NCI-H2081 (cell line): ENCODE measurements around the gene DNAJB9.
A peak's percentile ranks its signal among the peaks of the same experiment; 100 is the strongest.

ENCODE experiments used
- DNase-seq, 2 experiments: peaks; one replicate each; lab custom pipeline; 2025; lab: John Stamatoyannopoulos, UW

The DNAJB9 gene

DNA sequence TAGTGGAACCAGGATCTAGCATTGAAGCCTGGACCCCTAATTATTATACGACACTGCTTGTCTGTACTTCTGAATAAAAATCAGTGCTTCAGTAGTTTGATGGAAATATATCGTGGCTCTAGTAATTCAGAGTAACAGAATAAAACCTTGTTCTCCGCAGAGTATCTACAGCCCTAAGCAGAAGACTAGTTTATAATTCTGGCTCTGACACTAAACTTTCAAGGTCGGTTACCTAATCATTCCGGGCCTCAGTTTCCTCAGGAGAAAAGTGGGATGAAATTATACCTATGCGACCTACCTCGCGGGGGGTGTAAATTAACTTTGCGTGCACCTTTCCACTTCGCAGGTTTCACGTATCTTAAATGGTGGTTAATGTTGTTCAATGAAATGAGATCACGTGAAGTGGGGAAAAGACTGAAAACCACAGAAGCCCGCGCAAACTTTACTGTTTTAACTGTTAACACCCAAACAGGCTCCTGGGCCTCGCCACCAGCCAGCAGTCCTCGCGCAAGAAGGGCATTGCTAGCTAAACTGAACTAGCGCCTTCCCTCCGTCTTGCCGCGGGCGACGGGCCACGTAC lies 783 bp upstream of the DNAJB9 start:
- DNase-seq: peak in 1 of 2 experiments; percentile 62

DNA sequence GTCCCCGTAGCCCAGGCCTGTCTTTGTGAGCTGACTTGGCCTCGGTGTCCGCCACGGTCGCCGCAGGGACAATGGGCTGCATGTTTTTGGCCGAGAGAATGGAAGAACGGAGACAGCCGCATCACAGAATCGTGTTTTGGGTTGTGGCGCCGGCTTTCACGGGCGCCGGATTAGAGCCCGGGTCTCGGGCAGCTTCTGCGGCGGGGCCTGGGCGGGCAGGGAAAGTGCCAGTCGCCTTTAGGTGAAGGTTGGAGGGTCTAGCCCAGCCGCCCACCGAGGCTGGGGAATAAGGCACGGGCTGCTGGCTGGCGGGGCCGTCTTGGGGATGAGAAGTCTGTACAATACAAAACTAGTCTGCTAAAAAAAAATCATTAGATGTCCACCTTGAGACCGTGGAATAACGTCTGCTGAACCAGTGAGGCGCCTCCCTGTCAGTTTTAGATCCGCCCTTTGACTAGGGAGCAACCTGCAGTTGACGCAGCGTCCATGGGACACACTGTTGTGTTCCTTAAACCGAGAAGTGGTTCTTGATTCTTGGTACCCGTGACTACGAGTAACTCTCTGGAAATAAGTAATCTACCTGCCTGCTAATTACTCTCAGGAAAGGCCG lies 577 bp downstream of the DNAJB9 start:
- DNase-seq: peak; percentile 45 to 68

DNA sequence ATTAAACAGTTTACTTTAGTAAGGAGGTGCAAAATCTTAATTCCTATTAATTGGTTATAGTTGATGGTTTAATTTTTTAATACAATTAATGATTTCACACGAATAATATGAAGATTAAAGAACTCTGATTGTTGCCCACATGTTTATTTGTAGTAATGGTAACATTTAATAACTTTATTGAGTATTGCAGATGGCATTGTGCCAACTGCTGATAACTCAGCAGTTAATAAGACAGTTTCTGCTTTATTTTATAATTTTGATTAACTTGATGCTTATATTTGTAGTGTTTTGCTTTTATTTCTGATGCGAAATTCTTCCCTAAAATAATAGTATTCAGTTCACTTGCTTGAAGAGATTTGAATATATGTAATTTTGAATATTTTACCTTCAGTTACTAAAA lies 2.8 kb downstream of the DNAJB9 start:
- DNase-seq: no peak

DNA sequence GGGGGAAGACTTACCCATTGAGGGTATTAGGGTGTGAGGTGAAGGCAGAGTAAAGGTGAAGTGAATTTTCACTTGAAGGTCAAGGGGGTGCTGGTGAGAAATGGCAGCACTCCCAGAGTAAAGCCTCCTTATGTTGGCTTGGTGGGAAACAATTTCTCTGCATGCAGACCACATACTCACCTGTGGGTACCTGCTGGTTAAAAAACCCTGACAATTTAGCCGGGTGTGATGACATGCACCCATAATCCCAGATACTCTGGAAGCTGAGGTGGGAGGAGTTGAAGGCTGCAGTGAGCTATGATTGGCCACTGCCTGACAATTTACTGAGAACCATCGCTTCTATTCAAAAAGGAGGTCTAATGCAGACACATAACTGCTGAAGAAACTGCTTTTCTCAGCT lies 5.5 kb downstream of the DNAJB9 start:
- no peak for DNase-seq

DNA sequence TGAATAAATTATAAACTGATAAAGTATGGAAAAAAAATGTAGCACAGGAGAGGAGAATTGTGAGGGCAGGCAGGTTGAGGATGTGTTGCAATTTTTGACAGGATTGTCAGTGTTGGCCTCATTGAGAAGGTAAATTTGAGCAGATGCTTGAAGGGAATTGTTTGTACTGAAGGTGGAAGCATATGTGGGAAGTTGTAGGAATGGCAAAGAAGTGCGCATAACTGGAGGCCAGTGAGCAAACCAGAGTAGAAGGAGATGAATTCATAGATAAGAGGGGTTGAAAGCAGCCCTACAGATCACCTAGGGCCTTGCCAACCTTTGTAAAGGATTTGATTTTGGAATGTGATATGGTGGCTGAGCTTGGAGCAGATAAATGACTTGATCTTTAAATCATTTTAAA lies 6.4 kb downstream of the DNAJB9 start:
- DNase-seq: no peak

DNA sequence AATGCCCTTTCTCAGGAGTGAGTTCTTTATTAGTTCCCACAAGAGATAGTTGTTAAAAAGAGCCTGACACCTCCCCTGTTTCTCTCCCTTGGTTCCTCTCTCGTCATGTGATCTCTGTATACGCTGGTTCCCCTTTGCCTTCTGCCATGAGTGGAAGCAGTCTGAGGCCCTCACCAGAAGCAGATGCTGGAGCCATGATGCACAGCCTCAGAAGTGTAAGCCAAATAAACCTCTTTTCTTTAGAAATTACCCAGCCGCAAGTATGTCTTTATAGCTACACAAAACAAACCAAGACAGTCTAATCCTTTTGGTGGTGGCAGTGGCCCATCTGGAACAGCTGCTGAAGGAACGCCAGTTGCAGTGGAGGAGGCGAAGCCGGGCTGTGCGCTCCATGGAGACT lies 9.3 kb downstream of the DNAJB9 start:
- DNase-seq: no peak

DNA sequence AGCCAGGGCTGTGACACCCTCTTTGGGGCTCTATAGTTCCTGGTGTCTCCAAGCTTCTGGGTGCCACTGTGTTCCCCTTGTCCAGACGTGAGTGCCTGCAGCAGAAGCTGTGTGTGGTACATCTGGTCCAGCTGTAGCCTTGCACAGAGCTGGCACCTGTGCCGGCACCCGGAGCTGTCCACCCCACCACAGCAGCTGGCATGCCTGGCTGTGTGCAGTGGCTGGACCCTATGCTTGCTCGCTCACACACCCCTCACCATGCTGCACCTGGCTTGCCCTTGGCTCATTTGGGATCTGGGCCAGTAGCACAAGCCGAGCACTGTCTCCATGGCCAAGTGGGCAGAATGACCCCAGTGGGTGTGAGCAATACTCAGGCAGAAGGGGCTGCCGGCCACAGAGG lies 10.6 kb downstream of the DNAJB9 start:
- no peak for DNase-seq

DNA sequence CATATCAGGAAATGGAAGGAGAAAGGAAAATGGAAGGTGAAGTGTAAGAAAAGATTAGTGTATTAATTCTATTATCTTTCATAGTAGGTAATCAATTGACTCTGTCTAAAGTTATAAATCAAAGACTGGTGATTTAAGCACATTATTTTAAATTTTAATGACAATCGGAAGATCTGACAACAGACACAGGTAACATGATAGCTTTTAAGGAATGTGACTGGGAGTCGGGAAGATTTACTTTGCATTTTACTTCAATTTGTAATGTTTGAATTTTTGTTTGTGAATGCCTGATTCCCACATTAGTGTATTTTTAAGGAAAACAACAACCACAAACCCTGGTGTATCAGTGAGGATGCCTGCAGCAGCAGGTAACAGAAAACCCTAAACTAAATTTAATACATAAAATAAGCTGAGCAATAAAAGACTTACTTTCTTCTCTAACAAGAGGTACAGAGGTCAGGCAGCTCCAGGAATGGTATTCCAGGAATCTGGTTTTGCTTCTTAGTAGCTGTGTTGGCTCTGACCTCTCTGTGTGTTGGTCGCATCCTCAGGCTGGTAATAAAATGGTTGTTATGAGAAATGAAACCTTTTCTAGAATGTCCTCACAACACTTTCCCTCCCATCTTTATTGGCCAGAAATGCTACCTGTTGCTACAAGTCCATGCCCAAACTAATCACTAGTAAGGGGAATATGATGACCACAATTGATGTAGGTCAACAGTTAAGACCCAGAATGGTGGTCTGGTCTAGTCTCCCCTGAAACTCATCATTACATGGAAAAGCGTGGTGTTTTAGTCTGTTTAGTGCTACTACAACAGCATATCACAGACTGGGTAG lies 12.2 kb downstream of the DNAJB9 start:
- DNase-seq: no peak

DNA sequence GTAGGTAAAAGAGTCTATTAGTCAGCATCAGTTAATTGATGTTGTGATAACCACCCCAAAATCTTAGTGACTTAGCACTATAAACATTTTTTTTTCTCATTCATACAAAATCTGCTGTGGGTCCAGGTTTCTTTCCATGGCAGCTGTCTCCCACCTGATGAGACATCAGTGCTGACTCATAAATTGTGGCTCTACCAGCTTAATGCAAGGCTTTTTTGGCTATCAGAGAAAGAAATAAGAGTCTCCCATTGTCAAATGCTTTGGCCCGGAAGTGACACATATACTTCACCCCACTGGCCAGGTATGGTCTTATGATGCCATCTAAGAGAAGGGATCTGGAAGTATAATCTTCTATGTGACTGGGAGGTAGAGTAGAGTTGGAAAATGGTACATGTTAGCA lies 14.5 kb downstream of the DNAJB9 start:
- DNase-seq: no peak

DNA sequence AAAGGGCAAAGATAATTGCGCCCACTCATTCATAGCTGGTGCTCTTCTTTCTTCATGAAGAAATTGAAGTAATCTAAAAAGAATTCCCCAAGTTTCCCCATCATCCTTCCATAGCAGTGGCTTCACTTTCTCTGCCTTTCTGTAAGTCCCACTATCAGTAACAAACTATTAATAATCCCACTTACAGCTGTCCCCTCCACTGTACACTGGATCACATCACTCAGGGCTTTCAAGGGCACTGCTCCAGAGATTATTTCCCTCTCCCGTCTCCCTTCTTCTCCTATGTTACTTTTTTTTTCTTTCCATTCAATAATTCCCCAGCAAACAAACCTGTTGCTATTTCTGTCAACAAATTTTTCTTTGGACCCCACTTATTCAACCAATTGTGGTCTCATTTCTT lies 16.2 kb downstream of the DNAJB9 start:
- no peak for DNase-seq

DNA sequence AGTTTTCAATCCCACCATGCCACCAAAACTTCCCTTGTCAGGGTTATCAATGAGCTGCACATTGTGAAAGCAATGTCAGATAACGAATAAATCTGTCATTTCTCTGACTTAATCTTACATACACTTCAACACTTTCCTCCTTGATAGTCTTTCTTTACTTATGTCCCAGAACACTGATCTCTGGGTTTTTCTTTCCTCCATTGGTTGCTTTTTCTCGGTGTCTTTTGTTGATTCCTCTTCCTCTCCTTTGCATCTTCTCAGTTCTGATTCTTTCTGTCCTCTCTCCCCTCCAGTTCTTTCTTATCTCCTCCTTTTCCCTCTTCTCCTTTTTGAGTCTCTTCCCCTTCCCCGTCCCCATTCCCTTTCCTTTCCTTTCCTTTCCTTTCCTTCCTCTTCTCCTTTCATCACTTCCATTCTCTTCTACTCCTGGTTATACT lies 16.6 kb downstream of the DNAJB9 start:
- no peak for DNase-seq

DNA sequence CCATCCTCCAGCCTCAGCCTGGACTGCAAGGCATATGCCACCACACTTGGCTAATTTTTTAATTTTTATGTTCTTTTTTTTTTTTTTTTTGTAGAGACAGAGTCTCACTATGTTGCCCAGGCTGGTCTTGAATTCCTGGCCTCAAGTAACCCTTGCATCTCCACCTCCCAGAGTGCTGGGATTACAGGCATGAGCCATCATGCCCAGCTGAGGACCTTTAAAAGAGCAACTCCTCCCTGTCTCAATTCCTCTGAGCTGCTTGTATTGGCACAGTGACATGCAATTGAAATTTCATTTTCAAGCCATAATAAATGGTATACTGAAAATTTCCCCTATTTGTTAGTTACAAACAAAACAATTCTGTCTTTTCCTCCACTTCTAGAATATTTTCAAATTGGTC lies 19.5 kb downstream of the DNAJB9 start:
- no peak for DNase-seq

DNA sequence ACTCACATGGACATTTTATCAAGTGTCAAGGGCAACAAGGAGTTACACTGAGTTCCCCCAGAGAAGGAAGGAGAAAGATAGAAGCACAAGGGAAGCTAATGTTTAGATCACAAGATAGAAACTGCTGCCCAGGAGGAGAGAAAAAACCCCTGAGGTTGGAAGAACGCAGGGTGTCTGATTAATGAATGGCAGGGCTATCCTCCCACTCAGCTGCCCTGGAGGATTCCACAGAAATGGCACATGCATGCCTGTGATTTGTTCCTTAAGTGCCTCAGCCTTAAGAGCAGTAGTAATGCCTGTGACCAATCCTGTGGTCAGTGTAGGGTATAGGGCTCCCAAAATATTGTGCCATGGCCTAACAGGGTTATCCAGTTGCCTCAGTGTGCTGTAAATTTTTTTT lies 20.2 kb downstream of the DNAJB9 start:
- no peak for DNase-seq

DNA sequence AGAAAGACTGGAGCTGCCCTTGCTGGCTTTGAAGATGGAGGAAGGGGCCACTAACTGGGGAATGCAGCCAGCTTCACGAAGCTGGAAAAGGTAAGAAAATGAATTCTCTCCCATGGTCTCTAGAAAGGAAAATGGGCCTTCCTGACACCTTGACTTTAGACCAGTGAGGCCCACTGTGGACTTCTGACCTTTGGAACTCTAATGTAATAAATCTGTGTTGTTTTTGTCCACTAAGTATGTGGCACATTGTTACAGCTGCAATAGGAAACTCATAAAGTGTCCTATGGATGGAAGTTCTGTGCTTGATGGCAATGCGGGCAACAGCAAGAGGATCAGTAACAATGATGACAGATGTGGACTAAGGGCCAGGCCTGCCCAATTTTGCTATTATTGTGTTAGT lies 20.9 kb downstream of the DNAJB9 start:
- no peak for DNase-seq

DNA sequence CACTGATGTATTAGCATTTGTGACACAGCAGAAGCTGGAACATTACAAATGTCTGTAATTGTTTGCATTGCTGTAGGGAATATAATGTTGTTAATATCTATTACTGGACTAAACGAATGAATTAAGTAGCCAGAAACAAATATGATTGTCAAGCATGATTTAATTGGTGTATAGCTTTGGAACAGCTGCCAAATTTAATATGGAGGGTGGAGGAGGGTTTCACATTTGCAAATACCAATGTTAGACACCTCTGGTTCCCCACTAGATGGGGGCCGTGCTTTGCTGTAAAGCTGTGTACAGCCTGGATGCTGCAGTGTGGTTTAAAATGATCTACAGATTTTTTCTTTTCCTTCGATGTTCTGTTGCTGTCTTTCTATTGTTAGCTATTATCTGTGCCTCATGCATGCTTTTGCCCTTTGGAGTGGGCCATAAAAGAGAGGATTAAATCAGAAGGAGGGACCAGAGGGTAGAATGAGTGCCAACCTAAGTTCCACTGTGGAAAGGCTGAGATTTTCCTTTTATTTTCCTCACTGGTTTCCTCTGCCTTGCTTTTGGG lies 23.1 kb downstream of the DNAJB9 start:
- DNase-seq: peak; percentile 63 to 76

DNA sequence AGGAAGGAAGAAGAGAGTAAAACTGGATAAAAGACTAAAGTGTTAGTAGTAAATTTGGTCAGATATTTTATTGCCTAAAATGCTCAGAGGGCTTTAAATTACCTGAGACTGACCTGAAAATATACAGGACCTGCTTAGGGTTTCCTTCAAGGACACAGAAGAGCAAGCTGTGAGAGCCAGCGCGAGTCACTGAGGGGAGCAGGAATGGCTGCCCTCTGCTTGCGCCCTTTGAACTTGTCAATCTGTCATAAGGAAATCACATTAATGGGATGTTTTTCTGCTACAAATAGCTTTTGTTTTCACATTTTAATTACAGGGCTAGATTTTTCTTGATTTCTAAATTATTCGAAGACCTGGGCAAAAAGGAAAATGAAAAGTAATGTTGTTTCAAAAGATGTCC lies 26.9 kb downstream of the DNAJB9 start:
- no peak for DNase-seq

DNA sequence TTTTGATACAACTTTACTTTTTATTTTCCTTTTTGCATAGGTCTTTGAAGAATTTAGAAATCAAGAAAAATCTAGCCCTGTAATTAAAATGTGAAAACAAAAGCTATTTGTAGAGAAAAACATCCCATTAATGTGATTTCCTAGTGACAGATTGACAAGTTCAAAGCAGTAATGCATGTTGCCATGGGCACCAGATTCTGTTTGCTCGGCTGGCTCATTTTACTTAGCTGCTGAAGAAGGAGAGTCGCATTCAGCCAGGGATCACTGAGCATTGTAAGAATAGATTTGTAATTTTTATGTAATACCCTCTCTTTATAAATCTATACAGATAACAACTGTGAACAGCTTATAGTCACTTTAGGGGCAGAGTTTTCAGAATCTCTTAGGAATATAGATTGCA lies 28.5 kb downstream of the DNAJB9 start:
- peak; percentile 22 to 75 for DNase-seq

DNA sequence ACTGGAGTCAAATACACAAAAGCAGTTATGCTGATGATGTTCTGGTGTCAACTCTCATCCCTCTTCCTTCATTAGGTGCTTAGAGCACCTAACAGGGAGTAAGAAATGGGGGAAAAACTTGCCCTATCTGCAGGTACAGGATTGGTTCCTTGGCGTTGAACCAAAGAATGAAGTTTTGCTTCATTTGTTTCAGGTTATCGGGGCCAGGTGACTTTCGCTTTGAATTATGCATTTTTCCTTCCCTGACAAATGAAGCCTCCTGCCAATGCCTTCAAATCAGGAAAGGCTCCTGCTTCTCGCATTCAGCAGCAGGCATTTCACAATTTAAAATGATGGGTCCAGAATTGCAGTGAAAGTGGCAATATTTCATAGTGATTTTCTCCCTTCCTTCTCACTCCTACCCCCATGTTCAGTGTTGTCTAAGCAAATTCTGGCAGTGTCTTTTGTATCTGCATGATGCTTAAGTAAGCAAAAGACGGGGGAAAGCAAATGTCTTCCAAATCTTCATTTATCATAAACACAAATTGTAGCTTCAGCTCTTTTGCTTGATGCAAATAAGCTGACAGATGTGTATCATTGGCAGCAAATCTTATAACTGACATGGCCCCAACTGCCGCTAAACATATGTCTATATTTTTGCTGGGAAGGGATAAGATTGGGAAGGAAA lies 29.4 kb downstream of the DNAJB9 start:
- DNase-seq: no peak

DNA sequence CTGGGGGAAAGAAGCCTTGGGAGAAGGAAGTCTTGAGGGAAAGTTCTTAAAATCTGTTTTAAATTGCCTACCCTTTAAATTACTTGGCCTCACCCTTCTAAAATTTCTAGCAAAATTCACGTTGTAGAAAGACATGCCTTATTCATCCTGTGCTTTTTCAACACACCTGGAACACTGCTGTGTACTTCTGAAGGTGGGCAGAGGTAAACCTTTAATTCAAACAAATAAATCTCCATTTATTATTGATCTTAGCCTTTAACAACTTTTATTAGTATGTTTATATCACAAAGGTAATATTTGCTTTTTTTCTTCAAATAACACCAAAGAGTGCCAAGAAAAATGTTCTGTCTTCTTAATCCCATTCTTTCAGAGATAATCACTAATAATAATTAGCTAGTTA lies 30.7 kb downstream of the DNAJB9 start:
- no peak for DNase-seq

DNA sequence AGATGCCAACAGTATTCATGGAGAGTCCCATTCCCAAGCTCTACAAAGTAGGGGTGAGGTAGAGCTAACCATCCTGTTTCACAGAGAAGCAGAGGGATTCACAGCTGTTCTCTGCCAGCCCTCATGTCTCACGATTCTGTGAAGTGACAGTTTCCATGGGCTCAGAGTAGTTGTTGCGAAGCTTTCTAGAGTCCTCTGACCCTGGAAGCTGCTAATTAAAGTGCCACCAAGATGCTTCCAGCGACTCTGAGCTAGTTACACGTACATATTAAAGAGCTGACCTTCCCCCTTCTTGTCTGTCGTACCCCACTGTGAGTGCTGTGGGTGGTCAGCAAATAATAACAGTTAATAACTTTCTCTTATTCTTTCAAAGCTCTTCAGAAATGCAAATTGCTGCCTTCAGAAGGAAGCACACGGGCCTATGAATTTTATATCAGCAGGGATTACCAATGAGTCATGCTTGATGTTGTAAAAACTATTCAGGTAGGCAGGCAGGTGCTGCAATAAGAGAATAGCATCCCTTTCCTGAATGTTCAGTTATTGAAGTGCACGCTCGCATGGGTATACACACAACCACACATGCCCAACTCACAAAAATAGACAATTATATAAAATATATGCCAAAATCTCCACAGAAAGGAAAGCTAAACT lies 34.1 kb downstream of the DNAJB9 start:
- peak in 1 of 2 experiments; percentile 48 for DNase-seq

DNA sequence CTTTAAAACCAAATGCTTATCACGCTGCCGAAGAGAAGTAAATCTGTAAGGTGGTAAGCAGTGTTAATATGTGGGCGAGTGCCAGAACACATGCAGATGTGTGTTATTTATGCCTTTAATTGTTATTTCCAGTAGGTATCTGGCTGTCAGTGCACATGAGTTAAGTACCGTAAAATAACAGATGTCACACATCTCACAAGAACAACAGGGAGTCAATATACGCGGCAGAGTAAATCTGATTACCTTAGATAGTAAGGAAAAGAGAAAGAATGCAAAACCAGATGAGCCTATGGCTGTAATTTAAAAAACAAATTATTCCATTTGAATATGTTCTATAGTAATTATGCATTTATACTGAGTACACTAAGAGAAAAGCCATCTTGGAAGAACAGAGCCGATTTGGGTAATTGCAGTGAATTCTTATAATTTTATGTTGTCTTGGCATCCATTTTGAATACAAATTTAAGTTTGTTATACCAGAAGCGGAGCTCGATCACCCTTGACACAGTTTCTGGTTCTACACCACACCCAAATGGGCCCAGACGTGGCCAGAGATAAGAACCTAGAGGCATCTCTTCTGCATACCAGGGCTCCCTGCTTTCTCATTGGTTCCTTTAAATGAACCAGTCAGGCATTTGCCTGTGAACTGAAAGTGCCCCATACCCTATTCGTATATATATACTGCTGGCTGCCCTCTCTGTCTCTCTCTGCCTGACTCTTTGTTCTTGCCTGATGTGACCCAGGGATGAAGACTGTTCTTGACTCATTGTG lies 34.8 kb downstream of the DNAJB9 start:
- peak in 1 of 2 experiments; percentile 48 for DNase-seq
